AML-193 (cell line): ENCODE measurements around the gene ITGA6.

Source experiments
- DNase-seq, 2 experiments: peaks; one replicate each; lab custom pipeline; 2025; lab: John Stamatoyannopoulos, UW

Gene ITGA6

GRCh38 chr2:172427256-172427989 lies at the start of gene ITGA6:
ITGA6 (plus strand) TSS chr2:172427586.
- peak; percentile 62 to 74 for DNase-seq

GRCh38 chr2:172380436-172381274 lies 46.7 kb upstream of the ITGA6 start:
- DNase-seq = peak; percentile 87

- no peak for DNase-seq
These were observed 45.9 kb upstream of the ITGA6 start for GRCh38 chr2:172381275-172382027.

GRCh38 chr2:172387361-172387760 lies 40.0 kb upstream of the ITGA6 start:
- DNase-seq = no peak

- DNase-seq = no peak
These were observed 37.6 kb upstream of the ITGA6 start for GRCh38 chr2:172389685-172390339.

- peak; percentile 5 to 24 for DNase-seq
These were observed 33.4 kb upstream of the ITGA6 start for GRCh38 chr2:172394002-172394401.

- DNase-seq = no peak
These were observed 31.9 kb upstream of the ITGA6 start for GRCh38 chr2:172395503-172395902.

GRCh38 chr2:172397148-172397834 lies 30.1 kb upstream of the ITGA6 start:
- DNase-seq = no peak

GRCh38 chr2:172398440-172398839 lies 28.9 kb upstream of the ITGA6 start:
- no peak for DNase-seq

GRCh38 chr2:172399765-172400164 lies 27.6 kb upstream of the ITGA6 start:
- DNase-seq = no peak

GRCh38 chr2:172402198-172402597 lies 25.2 kb upstream of the ITGA6 start:
- DNase-seq = no peak

GRCh38 chr2:172403402-172403801 lies 24.0 kb upstream of the ITGA6 start:
- DNase-seq = no peak

- no peak for DNase-seq
These were observed 23.4 kb upstream of the ITGA6 start for GRCh38 chr2:172403881-172404468.

GRCh38 chr2:172404824-172405223 lies 22.6 kb upstream of the ITGA6 start:
- DNase-seq = no peak

GRCh38 chr2:172405673-172406072 lies 21.7 kb upstream of the ITGA6 start:
- no peak for DNase-seq

GRCh38 chr2:172408143-172408766 lies 19.1 kb upstream of the ITGA6 start:
- DNase-seq = no peak

- DNase-seq = no peak
These were observed 18.3 kb upstream of the ITGA6 start for GRCh38 chr2:172409042-172409441.

- DNase-seq = no peak
These were observed 14.3 kb upstream of the ITGA6 start for GRCh38 chr2:172412984-172413492.

GRCh38 chr2:172415157-172415864 lies 12.1 kb upstream of the ITGA6 start:
- no peak for DNase-seq

GRCh38 chr2:172415865-172416183 lies 11.6 kb upstream of the ITGA6 start:
- DNase-seq = no peak
